Measurements from ENCODE around the gene GSTP1.
A peak's percentile ranks its signal among the peaks of the same experiment; 100 is the strongest.
"Not testable (repeated sequence)": the region's sequence is repeated elsewhere in the genome, so short reads cannot be mapped to it uniquely, and the experiment has no call there.

GSTP1 gene

GRCh38 chr11:67599149-67599548 is 15.5 kb downstream of the GSTP1 start:
- no peak for DNase-seq

- DNase-seq = no peak
Measured at GRCh38 chr11:67600324-67601029, 16.9 kb downstream of the GSTP1 start.

- DNase-seq = no peak
Measured at GRCh38 chr11:67601098-67601497, 17.5 kb downstream of the GSTP1 start.

- DNase-seq = not testable (repeated sequence)
Measured at GRCh38 chr11:67604119-67604518, 20.5 kb downstream of the GSTP1 start.

GRCh38 chr11:67604815-67605214 is 21.2 kb downstream of the GSTP1 start:
- no peak for DNase-seq

GRCh38 chr11:67605231-67606011 is 21.8 kb downstream of the GSTP1 start:
- no peak for DNase-seq

GRCh38 chr11:67606093-67606491 is 22.5 kb downstream of the GSTP1 start:
- DNase-seq = no peak

- peak; percentile 98 for DNase-seq
Measured at GRCh38 chr11:67606492-67607295, 23.1 kb downstream of the GSTP1 start, which contains the start of gene NDUFV1. Gene NDUFV1, plus strand, starts transcription at chr11:67606936. Its CDS starts 69 bp downstream, at chr11:67607005.

- no peak for DNase-seq
Measured at GRCh38 chr11:67607507-67607906, 23.9 kb downstream of the GSTP1 start.

GRCh38 chr11:67608486-67608885 is 24.9 kb downstream of the GSTP1 start:
- no peak for DNase-seq

GRCh38 chr11:67609316-67609715 is 25.7 kb downstream of the GSTP1 start:
- DNase-seq = no peak

GRCh38 chr11:67610302-67610868 is 26.8 kb downstream of the GSTP1 start:
- DNase-seq = no peak

GRCh38 chr11:67611165-67611564 is 27.6 kb downstream of the GSTP1 start:
- no peak for DNase-seq

GRCh38 chr11:67611704-67612587 is 28.3 kb downstream of the GSTP1 start:
- DNase-seq = no peak

GRCh38 chr11:67612751-67613150 is 29.1 kb downstream of the GSTP1 start:
- DNase-seq = no peak

- DNase-seq = no peak
Measured at GRCh38 chr11:67613313-67613959, 29.8 kb downstream of the GSTP1 start.

- DNase-seq = peak; percentile 88
Measured at GRCh38 chr11:67613960-67614715, 30.5 kb downstream of the GSTP1 start.

GRCh38 chr11:67614730-67615714 is 31.4 kb downstream of the GSTP1 start:
- DNase-seq = peak; percentile 86

- DNase-seq = no peak
Measured at GRCh38 chr11:67615728-67616430, 32.3 kb downstream of the GSTP1 start.

Measured in activated CD8-positive, alpha-beta memory T cell treated with anti-CD3 and anti-CD28 coated beads, Interleukin-2, amount 50 U/mL, for 48 hours (primary cell).